Activated CD8-positive, alpha-beta T cell treated with anti-CD3 and anti-CD28 coated beads, Interleukin-2, amount 10 ng/mL, durations not matched to agents 7 days and 5 days (primary cell): Measurements from ENCODE around the gene MRFAP1L1. TPM values are rescaled to one million over a fixed set of nuclear protein-coding genes. Genes with fewer than 3 reads are reported as not detected.
"Not testable (repeated sequence)": the region's sequence is repeated elsewhere in the genome, so short reads cannot be mapped to it uniquely, and the experiment has no call there.

ENCODE experiments used
- ATAC-seq: fragments of 150-1000 bp; cut with Tn5 transposase; one replicate; pipeline ENCODE4 v1.10.0; 2021; ENCODE audit warnings: moderate library complexity
- CTCF ChIA-PET: fragments of 350-600 bp; sonication (Branson Sonifier 250); formaldehyde crosslinking; loops from one replicate; lab custom pipeline; 2021; ENCODE audit warnings: antibody characterized with exemption; lab: Charles Lee
- POLR2A ChIA-PET: fragments of 350-600 bp; sonication (Branson Sonifier 250); formaldehyde crosslinking; loops from one replicate; lab custom pipeline; 2021; ENCODE audit warnings: antibody characterized with exemption; lab: Charles Lee
- DNase-seq: peaks from one replicate; pipeline ENCODE4 v3.0.0-alpha.2; 2020
- H3K27ac Mint-ChIP-seq: one replicate; pipeline ENCODE4 v1.8.0; 2021; ENCODE audit warnings: mild to moderate bottlenecking, mixed read lengths
- H3K27me3 Mint-ChIP-seq: one replicate; pipeline ENCODE4 v1.8.0; 2021; ENCODE audit warnings: low read depth, mixed read lengths
- H3K36me3 Mint-ChIP-seq: one replicate; pipeline ENCODE4 v1.8.0; 2021; ENCODE audit warnings: low read depth, mixed read lengths
- H3K4me1 Mint-ChIP-seq: one replicate; pipeline ENCODE4 v1.8.0; 2021; ENCODE audit warnings: low read depth, mixed read lengths
- H3K4me3 Mint-ChIP-seq: one replicate; pipeline ENCODE4 v1.8.0; 2021; ENCODE audit warnings: mild to moderate bottlenecking, mixed read lengths
- H3K9me3 Mint-ChIP-seq: one replicate; pipeline ENCODE4 v1.8.0; 2022; ENCODE audit warnings: mixed read lengths; ENCODE audit not compliant: insufficient read depth
- total RNA-seq, 2 experiments: library from RNA; stranded (reverse); gene quantifications; one replicate each; pipeline ENCODE4 v1.2.3, GENCODE V29; 2021

The MRFAP1L1 gene
- total RNA-seq, 2 experiments from 2014 or later = 65.5 to 67.4 TPM

- not testable (repeated sequence) for H3K4me3 Mint-ChIP-seq, ATAC-seq, H3K27me3 Mint-ChIP-seq, DNase-seq, H3K9me3 Mint-ChIP-seq
- ChIA-PET CTCF (interaction anchor here (1.2 to 11.2 kb wide), 4 partner anchors 23 to 201 kb away, joined by 7 to 354 read pairs (median 54); partner anchors contain the start of genes BLOC1S4, MRFAP1, MRFAP1L1 and S100P), POLR2A (interaction anchor here (1.0 to 6.1 kb wide), 14 partner anchors 9 to 393 kb away, joined by 3 to 87 read pairs (median 14); partner anchors contain the start of genes BLOC1S4, MRFAP1, MRFAP1L1 and S100P)
- H3K36me3 Mint-ChIP-seq = peaks cover 39% of the 10 kb centered on the region
- H3K27ac Mint-ChIP-seq = peak overlapping the region; percentile 100
- H3K4me1 Mint-ChIP-seq = peaks cover 36% of the 10 kb centered on the region
Measured at GRCh38 chr4:6672541-6673190, 37.0 kb downstream of the MRFAP1L1 start.

DNA sequence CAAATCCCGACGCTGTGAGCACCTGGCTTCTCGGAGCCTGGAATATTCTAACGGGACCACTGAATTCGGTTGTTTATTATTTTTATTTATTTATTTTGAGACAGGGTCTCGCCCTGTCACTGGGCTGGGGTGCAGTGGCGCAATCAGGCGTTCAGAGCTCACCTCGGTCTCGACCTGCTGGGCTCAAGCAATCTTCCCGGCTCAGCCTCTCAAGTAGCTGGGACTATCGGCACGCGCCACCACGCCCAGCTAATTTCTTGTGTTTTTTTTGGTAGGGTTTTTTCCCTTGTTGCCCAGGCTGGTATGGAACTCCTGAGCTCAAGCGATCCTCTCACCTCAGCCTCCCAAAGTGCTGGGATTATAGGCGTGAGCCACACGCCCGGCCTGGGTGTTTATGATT is 37.5 kb downstream of the MRFAP1L1 start:
- ChIA-PET POLR2A (interaction anchor here (0.6 to 3.8 kb wide), 2 partner anchors 31 to 97 kb away, joined by 3 to 65 read pairs; partner anchors contain the start of gene MRFAP1), CTCF (interaction anchor here (11.2 kb wide), 1 partner anchor 38 kb away, joined by 354 read pairs; the partner anchor contains the start of genes BLOC1S4 and MRFAP1L1)
- Mint-ChIP-seq H3K4me3 (no peak overlapping the region), H3K9me3 (no peaks in the 10 kb centered on the region), H3K36me3 (peaks cover 34% of the 10 kb centered on the region), H3K27ac (no peak overlapping the region), H3K27me3 (no peaks in the 10 kb centered on the region), H3K4me1 (peaks cover 31% of the 10 kb centered on the region)
- DNase-seq = no peak
- ATAC-seq = no peak

- POLR2A ChIA-PET = interaction anchor here (0.6 kb wide), 1 partner anchor 96 kb away, joined by 3 read pairs; no protein-coding TSS in a partner anchor
- no peak overlapping the region for H3K4me3 Mint-ChIP-seq
Measured at GRCh38 chr4:6671648-6672047, 38.0 kb downstream of the MRFAP1L1 start.

DNA sequence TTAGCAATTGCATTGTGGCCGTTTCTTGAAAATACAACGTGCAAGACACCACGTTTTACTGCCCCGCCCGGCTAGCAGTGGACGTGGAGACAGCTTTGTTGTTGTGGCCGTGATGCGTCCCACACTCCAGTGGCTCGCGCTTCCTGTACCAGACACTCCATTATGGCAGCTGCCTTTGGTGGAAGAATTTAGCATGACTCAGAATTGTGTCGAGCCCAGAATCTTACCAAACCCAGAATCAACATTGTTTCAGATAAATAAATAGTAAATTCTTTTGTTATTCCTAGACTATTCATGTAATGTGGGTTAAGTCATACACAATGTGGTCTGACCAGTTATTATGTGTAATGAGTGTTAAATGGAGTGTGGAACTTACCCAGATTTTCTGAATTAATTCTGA is 41.3 kb downstream of the MRFAP1L1 start:
- no peak overlapping the region for H3K27ac Mint-ChIP-seq
- no peaks in the 10 kb centered on the region for H3K9me3 Mint-ChIP-seq
- DNase-seq = no peak
- ChIA-PET CTCF (interaction anchor here (11.2 kb wide), 1 partner anchor 41 kb away, joined by 354 read pairs; the partner anchor contains the start of genes BLOC1S4 and MRFAP1L1), POLR2A (no interaction called here)
- H3K4me3 Mint-ChIP-seq = no peak overlapping the region
- peaks cover 3% of the 10 kb centered on the region for H3K27me3 Mint-ChIP-seq
- no peak for ATAC-seq
- H3K36me3 Mint-ChIP-seq = peaks cover 4% of the 10 kb centered on the region
- peaks cover 4% of the 10 kb centered on the region for H3K4me1 Mint-ChIP-seq

More at GRCh38 chr4:6671648-6672047, 38.0 kb downstream of the MRFAP1L1 start:
- peaks cover 26% of the 10 kb centered on the region for H3K4me1 Mint-ChIP-seq
- CTCF ChIA-PET = interaction anchor here (11.2 kb wide), 1 partner anchor 38 kb away, joined by 354 read pairs; the partner anchor contains the start of genes BLOC1S4 and MRFAP1L1
- no peak for ATAC-seq
- no peaks in the 10 kb centered on the region for H3K9me3 Mint-ChIP-seq
- no peaks in the 10 kb centered on the region for H3K27me3 Mint-ChIP-seq
- no peak overlapping the region for H3K27ac Mint-ChIP-seq
- DNase-seq = no peak
- H3K36me3 Mint-ChIP-seq = peaks cover 29% of the 10 kb centered on the region

DNA sequence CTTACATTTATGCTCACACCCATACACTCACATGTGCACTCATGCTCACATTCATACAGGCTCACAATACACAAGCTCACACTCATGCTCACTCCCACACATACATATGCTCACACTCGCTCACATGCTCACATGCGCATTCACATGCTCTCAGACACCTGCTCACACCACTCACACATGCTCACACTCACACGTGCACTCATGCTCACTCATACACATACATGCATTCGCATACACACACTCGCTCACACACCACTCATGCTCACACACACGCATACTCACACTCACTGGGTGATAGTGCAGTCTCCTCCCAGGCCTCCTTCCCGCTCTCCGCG is 44.4 kb downstream of the MRFAP1L1 start:
- no peak overlapping the region for H3K4me3 Mint-ChIP-seq
- no peaks in the 10 kb centered on the region for H3K4me1 Mint-ChIP-seq
- no peaks in the 10 kb centered on the region for H3K36me3 Mint-ChIP-seq
- H3K27ac Mint-ChIP-seq = no peak overlapping the region
- CTCF ChIA-PET = no interaction called here
- POLR2A ChIA-PET = interaction anchor here (0.7 kb wide), 1 partner anchor 25 kb away, joined by 3 read pairs; the partner anchor contains the start of gene MRFAP1
- no peak for ATAC-seq
- DNase-seq = no peak
- H3K27me3 Mint-ChIP-seq = peaks cover 26% of the 10 kb centered on the region
- H3K9me3 Mint-ChIP-seq = no peaks in the 10 kb centered on the region

GRCh38 chr4:6663596-6664393 is 45.9 kb downstream of the MRFAP1L1 start:
- peaks cover 32% of the 10 kb centered on the region for H3K27me3 Mint-ChIP-seq
- POLR2A ChIA-PET = interaction anchor here (0.6 to 3.4 kb wide), 5 partner anchors 10 to 118 kb away, joined by 3 to 25 read pairs (median 3); a partner anchor contains a TSS
- H3K27ac Mint-ChIP-seq = no peak overlapping the region
- ATAC-seq (no peak), DNase-seq (no peak)
- H3K36me3 Mint-ChIP-seq = no peaks in the 10 kb centered on the region
- H3K9me3 Mint-ChIP-seq = no peaks in the 10 kb centered on the region
- peak overlapping the region; percentile 17 for H3K4me3 Mint-ChIP-seq
- peaks cover 3% of the 10 kb centered on the region for H3K4me1 Mint-ChIP-seq
- CTCF ChIA-PET = interaction anchor here (0.8 to 1.6 kb wide), 7 partner anchors 10 to 53 kb away, joined by 3 to 6 read pairs (median 3); a partner anchor contains a TSS

- no peak for DNase-seq
- Mint-ChIP-seq H3K9me3 (no peaks in the 10 kb centered on the region), H3K36me3 (no peaks in the 10 kb centered on the region), H3K27ac (no peak overlapping the region), H3K4me3 (no peak overlapping the region), H3K4me1 (peaks cover 8% of the 10 kb centered on the region), H3K27me3 (peaks cover 32% of the 10 kb centered on the region)
- no peak for ATAC-seq
- POLR2A ChIA-PET = interaction anchor here (1.5 to 3.4 kb wide), 2 partner anchors 11 to 22 kb away, joined by 3 to 25 read pairs; a partner anchor contains a TSS
- CTCF ChIA-PET = interaction anchor here (0.8 to 1.6 kb wide), 2 partner anchors 9 to 54 kb away, joined by 3 to 5 read pairs; no protein-coding TSS in a partner anchor
Measured at GRCh38 chr4:6662591-6662990, 47.1 kb downstream of the MRFAP1L1 start.

DNA sequence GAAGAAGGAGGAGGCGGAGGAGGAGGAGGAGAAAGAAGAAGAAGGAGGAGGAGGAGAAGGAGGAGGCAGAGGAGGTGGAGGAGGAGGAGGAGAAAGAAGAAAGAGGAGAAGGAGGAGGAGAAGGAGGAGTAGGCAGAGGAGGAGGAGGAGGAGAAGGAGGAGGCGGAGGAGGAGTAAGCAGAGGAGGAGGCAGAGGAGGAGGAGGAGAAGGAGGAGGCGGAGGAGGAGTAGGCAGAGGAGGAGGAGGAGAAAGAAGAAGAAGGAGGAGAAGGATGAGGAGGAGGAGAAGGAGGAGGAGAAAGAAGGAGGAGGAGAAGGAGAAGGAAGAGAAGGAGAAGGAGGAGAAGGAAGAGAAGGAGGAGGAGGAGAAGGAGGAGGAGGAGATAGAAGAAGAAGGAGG is 49.2 kb downstream of the MRFAP1L1 start:
- no peaks in the 10 kb centered on the region for H3K9me3 Mint-ChIP-seq
- ATAC-seq = no peak
- no peaks in the 10 kb centered on the region for H3K36me3 Mint-ChIP-seq

DNA sequence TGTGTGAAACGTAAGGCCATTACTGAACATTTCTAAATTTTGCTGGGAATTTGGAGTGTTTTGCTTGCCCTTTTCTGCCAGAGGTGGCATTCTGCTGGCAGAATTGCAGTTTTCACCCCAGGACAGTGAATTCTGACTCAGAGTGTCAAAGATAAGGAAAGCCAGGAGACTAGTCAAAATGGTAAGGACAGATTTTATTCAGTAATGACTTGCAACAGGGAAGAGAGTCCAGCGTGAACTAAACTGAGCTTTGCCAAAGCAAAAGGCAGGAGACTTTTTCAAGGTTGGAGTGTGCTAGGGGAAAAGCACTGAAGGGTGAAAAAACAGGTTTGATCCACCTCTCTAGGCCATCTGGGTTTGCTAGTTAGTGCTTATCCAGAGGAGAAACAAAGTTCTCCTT is 49.8 kb downstream of the MRFAP1L1 start:
- DNase-seq = no peak
- no peak for ATAC-seq
- Mint-ChIP-seq H3K36me3 (no peaks in the 10 kb centered on the region), H3K27ac (no peak overlapping the region), H3K27me3 (peaks cover 32% of the 10 kb centered on the region), H3K4me1 (peaks cover 18% of the 10 kb centered on the region), H3K9me3 (no peaks in the 10 kb centered on the region), H3K4me3 (no peak overlapping the region)
- ChIA-PET CTCF (no interaction called here), POLR2A (interaction anchor here (1.7 to 2.2 kb wide), 2 partner anchors 13 to 18 kb away, joined by 9 to 16 read pairs; partner anchors contain the start of gene MRFAP1)

More for the DNA sequence above, 49.2 kb downstream of the MRFAP1L1 start:
- Mint-ChIP-seq H3K4me3 (no peak overlapping the region), H3K4me1 (peaks cover 18% of the 10 kb centered on the region), H3K27ac (no peak overlapping the region), H3K27me3 (peaks cover 32% of the 10 kb centered on the region)
- DNase-seq = no peak
- ChIA-PET POLR2A (interaction anchor here (2.2 kb wide), 1 partner anchor 19 kb away, joined by 16 read pairs; the partner anchor contains the start of gene MRFAP1), CTCF (no interaction called here)

DNA sequence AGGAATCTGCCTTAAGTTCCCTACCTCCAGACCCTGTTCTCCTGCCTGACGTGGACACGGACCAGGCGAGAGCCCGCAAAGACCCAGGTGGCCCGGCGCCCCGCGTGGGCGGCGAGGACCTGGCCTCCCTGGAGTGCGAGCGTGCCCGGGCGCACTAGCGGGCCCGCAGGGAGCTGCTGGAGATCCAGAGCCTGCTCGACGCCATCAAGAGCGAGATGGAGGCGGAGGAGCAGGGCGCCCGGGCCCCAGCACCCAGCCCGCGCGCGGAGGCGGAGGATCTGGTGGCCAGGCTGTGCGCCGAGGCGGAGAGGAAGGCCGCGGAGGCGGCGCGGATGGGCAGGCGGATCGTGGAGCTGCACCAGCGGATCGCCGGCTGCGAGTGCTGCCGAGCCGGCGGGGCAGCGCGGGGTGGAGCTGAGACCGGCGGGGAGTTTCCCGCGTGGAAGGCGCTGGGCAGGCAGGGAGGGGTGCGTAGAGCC is 51.0 kb downstream of the MRFAP1L1 start:
- ATAC-seq = peak; percentile 82
- CTCF ChIA-PET = interaction anchor here (0.9 to 1.8 kb wide), 4 partner anchors 15 to 215 kb away, joined by 3 to 6 read pairs (median 4); no protein-coding TSS in a partner anchor
- peak; percentile 37 for DNase-seq
- no peak overlapping the region for H3K27ac Mint-ChIP-seq
- H3K4me3 Mint-ChIP-seq = peak overlapping the region; percentile 63
- H3K4me1 Mint-ChIP-seq = peaks cover 18% of the 10 kb centered on the region
- H3K27me3 Mint-ChIP-seq = peaks cover 31% of the 10 kb centered on the region
- H3K36me3 Mint-ChIP-seq = no peaks in the 10 kb centered on the region
- POLR2A ChIA-PET = interaction anchor here (0.6 to 2.2 kb wide), 4 partner anchors 14 to 350 kb away, joined by 3 to 16 read pairs (median 7); partner anchors contain the start of gene MRFAP1
- H3K9me3 Mint-ChIP-seq = no peaks in the 10 kb centered on the region

GRCh38 chr4:6658209-6658595 is 51.5 kb downstream of the MRFAP1L1 start:
- peak; percentile 26 for ATAC-seq
- ChIA-PET CTCF (interaction anchor here (0.9 to 1.8 kb wide), 4 partner anchors 15 to 216 kb away, joined by 3 to 6 read pairs (median 4); no protein-coding TSS in a partner anchor), POLR2A (interaction anchor here (1.1 to 2.2 kb wide), 2 partner anchors 13 to 17 kb away, joined by 5 to 16 read pairs; partner anchors contain the start of gene MRFAP1)
- Mint-ChIP-seq H3K27ac (no peak overlapping the region), H3K4me3 (peak overlapping the region; percentile 36), H3K4me1 (peaks cover 18% of the 10 kb centered on the region), H3K9me3 (no peaks in the 10 kb centered on the region), H3K27me3 (peaks cover 27% of the 10 kb centered on the region), H3K36me3 (no peaks in the 10 kb centered on the region)
- no peak for DNase-seq
